COLO829 (cell line): ENCODE data around the gene PRKCE.
"Not testable (repeated sequence)": the region's sequence is repeated elsewhere in the genome, so short reads cannot be mapped to it uniquely, and the experiment has no call there.

ENCODE experiments used
- DNase-seq: peaks from one replicate; pipeline ENCODE4 v3.0.0; 2012; ENCODE audit warnings: low spot score

The PRKCE gene

GRCh38 chr2:46194856-46195255 lies 543.4 kb downstream of the PRKCE start:
- no peak for DNase-seq

DNA sequence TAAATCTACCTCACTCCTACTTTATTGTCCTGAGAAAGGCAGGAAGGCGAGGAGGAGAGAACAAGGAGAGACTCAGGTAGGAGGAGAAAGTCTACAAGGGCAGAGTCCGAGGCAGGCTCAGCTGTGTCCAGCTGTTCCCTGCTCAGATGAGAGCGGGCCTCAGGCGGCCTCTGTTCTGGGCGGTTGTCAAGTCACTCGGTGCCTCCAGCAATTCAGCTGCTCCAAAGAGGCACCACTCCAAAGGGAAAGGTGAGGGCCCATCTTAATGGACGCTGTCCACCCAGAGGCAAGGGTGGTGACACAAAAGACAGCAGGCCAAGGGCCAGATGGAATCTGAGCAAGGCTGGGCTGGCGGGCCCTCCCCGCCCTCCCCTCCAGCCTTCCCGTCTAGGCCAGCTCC lies 544.3 kb downstream of the PRKCE start:
- no peak for DNase-seq

GRCh38 chr2:46196871-46197462 lies 545.5 kb downstream of the PRKCE start:
- DNase-seq: no peak

DNA sequence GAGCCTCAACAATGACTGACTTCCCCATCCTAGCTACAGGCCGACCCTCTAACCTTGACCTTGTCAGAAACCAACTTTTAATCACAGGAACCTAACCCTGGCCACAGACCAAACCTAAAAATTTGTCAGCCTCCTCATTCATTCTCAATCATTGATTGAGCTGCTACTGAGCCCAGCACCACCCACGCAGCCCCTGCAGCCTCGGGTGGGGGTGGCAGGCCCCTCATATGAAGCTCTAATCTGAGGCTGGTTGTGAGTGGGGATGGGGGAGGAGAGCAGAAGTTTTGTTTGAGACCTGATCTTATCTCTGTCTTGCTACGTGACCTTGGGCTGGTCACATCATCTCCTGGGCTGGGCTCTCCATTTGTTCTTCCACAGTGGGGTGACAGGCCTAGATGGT lies 546.2 kb downstream of the PRKCE start:
- DNase-seq: no peak

- DNase-seq: no peak
Measured at GRCh38 chr2:46198164-46198883, 546.8 kb downstream of the PRKCE start.

- DNase-seq: no peak
Measured at GRCh38 chr2:46198966-46199365, 547.5 kb downstream of the PRKCE start.

DNA sequence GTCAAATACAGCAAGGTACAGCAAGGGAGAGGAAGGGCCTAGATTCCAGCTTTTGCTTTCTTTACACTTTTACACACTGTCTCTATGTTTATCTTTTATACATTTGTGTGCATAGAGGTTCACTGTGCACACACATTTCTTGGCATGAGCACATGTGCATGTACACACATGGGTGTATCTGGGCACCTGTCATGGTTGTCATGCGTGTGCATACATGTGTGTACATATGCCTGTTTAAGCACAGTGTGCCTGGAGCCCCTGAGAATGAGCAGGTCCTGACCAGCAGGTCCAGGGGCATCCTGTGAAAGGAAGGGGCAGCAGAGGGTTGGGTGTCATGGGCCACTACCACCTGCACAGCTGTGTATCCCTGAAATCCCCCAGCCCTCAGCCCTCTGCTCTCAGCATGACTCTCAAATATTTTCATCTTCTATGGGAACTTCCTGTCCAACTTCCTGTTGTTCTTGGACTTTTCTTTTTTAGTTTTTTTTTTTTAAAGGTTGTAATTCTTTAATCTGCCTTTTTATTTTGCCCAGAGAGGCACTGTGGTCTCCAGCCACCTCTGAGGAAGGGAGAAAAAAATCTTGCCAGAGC lies 548.7 kb downstream of the PRKCE start:
- DNase-seq: no peak

DNA sequence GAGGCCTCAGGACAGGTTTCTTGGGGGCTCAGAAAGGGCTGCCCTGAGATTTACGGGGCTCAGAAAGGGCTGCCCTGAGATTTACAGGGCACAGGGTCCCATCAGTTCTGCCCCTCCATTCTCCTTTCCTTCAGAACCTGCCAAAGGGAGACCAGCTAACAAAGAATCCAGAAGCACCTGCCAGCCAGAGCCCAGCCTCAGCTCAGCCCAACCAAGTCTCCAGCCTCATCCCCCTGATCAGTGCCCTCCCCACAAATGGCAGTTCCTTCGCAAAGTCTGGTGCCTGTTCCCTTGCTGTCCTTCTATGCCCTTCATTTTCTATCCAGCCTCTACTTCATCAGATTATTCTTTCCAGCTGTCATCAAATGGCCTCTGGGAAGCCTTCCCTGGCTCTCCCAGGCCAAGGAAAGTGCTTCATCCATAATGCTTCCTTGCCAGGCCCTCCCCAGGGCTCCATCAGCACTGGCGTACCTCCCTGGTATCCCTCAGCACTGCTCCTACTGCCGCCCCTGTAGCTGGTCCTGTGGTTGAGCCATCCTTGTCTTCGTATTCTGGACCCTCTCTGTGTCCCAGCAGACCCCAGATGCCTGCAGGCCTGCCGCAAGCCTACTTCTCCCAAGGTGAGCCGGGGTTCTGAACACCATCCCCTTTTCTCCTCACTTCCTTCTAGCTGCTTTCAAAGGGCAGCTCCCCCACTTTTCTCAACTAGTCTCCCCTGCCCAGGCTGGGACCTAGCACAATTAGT lies 549.6 kb downstream of the PRKCE start:
- DNase-seq: no peak

DNA sequence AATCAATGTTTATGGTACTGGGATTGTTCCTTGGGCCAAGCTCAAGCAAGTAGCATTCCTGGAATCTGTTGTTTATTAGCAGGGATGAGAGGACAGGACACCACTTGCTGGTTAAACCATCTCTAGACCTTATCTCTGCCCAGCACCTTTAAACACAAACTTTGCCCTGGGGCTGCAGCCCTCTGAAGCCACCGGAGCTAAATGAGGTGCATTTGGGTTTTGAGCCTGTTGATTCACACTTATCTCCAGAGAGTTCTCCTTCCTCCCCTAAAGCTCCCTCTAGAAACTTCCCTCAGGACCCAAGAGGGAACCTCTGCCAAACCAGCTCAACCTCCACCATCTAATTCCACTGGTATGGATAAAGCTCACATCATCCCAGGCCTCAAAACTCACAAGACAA lies 551.0 kb downstream of the PRKCE start:
- DNase-seq: no peak

DNA sequence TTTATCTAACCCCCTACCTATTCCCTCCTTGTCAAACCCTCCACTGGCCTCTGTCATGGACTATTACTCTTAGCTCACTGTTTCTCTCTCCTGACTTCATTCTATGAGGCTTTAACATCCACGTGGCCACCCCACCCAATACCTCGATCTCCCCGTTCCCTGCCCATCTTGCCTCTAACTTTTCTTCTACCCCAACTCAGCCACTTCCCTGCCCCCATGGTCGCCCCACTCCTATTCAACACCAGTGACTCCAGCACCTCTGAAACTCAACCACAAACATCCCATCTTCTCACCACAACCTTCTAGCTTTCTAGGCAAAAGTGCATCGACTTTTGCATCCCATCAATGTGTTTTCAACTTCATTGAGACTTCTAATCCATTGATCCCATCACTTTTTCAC lies 551.5 kb downstream of the PRKCE start:
- no peak for DNase-seq

- DNase-seq: not testable (repeated sequence)
Measured at GRCh38 chr2:46203636-46204035, 552.2 kb downstream of the PRKCE start.

DNA sequence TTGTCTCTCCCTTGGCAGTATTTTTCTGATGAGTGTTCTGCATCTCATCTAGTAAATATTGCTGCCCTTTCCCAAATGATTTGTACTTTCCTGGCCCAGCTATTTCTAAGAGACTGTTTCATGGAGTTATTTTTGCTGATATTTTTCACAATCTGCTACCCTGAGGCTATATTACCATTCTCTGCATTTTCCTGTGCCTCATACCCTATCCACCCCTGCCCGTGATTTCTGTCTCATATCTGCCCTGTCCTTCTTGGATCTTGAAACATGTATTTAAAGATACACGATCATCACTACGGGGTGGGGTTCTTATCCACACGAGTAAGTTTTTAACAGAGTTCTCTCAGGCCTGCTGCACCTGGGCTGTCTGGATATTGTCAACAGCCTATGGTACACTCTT lies 556.1 kb downstream of the PRKCE start:
- DNase-seq: no peak

DNA sequence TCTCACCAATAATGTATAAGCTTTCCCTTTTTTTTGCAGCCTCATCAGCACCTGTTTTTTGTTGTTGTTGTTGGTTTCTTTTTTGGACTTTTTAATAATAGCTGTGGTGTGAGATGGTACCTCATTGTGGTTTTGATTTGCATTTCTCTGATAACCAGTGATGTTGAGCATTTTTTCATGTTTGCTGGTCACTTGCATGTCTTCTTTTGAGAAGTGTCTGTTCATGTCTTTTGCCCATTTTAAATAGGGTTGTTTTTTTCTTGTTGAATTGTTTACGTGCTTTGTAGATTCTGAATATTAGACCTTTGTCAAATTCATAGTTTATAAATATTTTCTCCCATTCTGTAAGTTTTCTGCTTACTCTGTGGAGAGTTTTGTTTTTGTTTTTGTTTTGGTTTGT lies 557.3 kb downstream of the PRKCE start:
- DNase-seq: no peak

- no peak for DNase-seq
Measured at GRCh38 chr2:46210063-46210462, 558.6 kb downstream of the PRKCE start.

DNA sequence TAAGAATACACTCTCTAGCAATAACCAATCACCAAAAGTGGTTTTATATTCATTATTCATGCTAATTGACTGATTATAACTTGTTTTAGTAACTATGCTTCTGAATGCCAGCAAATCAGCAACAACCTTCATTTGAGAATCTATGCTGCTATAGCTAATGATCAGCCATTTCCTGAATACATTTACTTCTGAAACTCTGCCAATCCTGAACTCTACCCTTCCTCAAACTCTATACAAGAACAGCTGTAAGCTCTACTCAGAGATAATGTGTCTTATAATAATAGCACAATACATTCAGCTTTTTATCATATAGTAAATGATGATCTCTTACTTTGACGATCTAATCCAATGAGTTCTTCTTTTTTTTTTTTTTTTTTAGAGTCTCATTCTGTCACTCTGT lies 560.0 kb downstream of the PRKCE start:
- no peak for DNase-seq

DNA sequence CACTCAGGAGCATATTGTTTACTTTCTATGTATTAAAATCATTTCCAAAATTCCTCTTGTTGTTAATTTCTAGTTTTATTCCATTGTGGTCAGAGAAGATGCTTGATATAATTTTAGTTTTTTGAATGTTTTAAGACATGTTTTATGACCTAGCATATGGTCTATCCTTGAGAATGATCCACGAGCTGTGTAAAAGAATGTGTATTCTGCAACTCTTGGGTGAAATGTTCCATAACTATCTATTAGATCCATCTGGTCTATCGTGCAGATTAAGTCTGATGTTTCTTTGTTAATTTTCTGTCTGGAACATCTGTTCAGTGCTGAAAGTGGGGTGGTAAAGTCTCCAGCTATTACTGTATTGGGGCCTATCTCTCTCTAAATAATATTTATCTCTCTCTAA lies 562.4 kb downstream of the PRKCE start:
- DNase-seq: no peak

DNA sequence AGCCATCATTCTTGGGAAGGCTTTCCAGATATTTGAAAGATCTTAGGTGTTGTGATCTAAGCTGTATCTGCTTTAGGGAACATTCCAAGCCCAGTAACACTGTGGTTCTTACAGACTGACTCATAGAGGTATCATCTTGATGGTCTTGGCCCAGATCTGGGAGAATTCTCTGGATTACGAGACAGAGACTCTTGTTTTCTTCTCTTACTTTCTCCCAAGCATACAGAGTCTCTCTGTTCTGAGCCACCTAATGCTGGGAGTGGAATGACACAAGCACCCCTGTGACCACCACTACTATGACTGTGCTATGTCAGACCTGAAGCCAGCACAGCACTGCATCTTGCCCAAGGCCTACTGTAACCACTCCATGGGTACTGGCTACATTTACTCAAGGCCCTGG lies 564.7 kb downstream of the PRKCE start:
- no peak for DNase-seq

- not testable (repeated sequence) for DNase-seq
Measured at GRCh38 chr2:46223514-46223913, 572.0 kb downstream of the PRKCE start.

- DNase-seq: no peak
Measured at GRCh38 chr2:46225150-46225625, 573.7 kb downstream of the PRKCE start.

- DNase-seq: no peak
Measured at GRCh38 chr2:46225730-46226129, 574.3 kb downstream of the PRKCE start.

- DNase-seq: no peak
Measured at GRCh38 chr2:46226620-46227019, 575.1 kb downstream of the PRKCE start.

GRCh38 chr2:46227022-46227421 lies 575.5 kb downstream of the PRKCE start:
- no peak for DNase-seq
